ENCODE results near the gene TYR. TPM values are rescaled to one million over a fixed set of nuclear protein-coding genes. Genes with fewer than 3 reads are reported as not detected.
"Not testable (repeated sequence)": the region's sequence is repeated elsewhere in the genome, so short reads cannot be mapped to it uniquely, and the experiment has no call there.

Gene TYR
- total and polyA plus RNA-seq, 2 donors (not counting 1 experiment from before 2014, with no cell fraction given) = not detected

DNA sequence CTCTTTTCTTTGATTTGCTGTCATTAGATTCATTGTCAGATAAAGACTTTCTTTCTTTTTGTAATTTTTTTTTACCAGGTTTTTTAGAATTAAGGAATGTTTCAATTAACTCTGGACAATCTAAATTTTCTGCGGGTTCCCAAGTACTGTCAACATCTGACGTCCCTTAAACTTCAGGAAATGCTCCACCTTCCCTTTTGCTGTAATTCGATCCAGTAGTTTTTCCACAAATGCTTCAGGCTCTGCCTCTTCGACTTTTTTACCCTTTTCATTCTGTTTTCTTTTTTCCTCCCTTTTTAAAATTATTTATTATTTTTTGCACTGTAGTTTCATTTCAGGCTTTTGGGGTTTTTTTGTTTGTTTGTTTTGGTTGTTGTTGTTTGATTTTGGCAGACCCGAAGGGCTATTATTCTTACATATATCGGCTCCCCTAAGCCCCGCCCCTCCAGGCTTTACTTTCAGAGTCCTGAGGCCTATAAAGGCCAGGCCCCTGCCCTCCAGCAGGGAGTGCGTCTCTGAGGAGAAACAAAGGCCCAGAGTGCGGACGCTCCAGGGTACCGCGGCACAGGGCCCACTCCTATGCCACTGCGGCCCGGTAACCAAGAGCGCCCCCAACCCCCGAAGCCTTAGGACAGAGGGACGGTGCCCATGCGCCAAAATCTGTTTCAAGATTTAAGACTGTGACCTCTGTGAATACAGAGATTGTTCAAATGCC is 116.4 kb downstream of the TYR start:
- Histone ChIP-seq H3K27me3 (replicated peaks in 1 of 4; ENCODE audit: control extremely low read depth in 1 of 4, control insufficient read depth in 3 of 4, insufficient read depth in 4 of 4, low read length in 3 of 4) (no peaks in the 10 kb centered on the region), H3K4me1 (ENCODE audit: control insufficient read depth in 2 of 2, insufficient read depth in 2 of 2, low read length in 2 of 2) (no peaks in the 10 kb centered on the region), H3K9me3 (ENCODE audit: control extremely low read depth in 1 of 3, control insufficient read depth in 2 of 3, insufficient read depth in 1 of 3, low read length in 2 of 3) (no peaks in the 10 kb centered on the region), H2AFZ (ENCODE audit: insufficient read depth, low read depth, low read length, poor library complexity, severe bottlenecking) (no peak overlapping the region), H3K27ac (ENCODE audit: low read length in 2 of 2) (no peak overlapping the region), H3K79me2 (ENCODE audit: control insufficient read depth, insufficient read depth, low read length) (no peaks in the 10 kb centered on the region), H3K4me2 (replicated peaks; ENCODE audit: low read depth, low read length, poor library complexity, severe bottlenecking) (no peak overlapping the region), H4K20me1 (ENCODE audit: control insufficient read depth, insufficient read depth, low read length, poor library complexity, severe bottlenecking) (no peaks in the 10 kb centered on the region), H3K36me3 (replicated peaks in 1 of 2; ENCODE audit: control extremely low read depth in 1 of 2, control insufficient read depth in 1 of 2, extremely low read depth in 1 of 2, insufficient read depth in 2 of 2, low read length in 1 of 2) (no peaks in the 10 kb centered on the region), H3K4me3 (ENCODE audit: control extremely low read depth in 1 of 5, extremely low read depth in 1 of 5, insufficient read depth in 1 of 5, low read depth in 2 of 5, low read length in 4 of 5) (no peak overlapping the region), H3K9ac (ENCODE audit: low read length) (no peak overlapping the region)
- ChIA-PET POLR2A (no interaction called here), CTCF (no interaction called here)
- WGBS (ENCODE audit: insufficient coverage) = 17% methylated on average over 10 of the region's 18 CpGs
- H3K9me3 Mint-ChIP-seq (ENCODE audit: insufficient read depth) = no peaks in the 10 kb centered on the region
- H3K27me3 Mint-ChIP-seq = no peaks in the 10 kb centered on the region
- ATAC-seq (ENCODE audit: low read depth) = no peak
- H3K27ac Mint-ChIP-seq = no peak overlapping the region
- H3K4me1 Mint-ChIP-seq = no peaks in the 10 kb centered on the region
- intact Hi-C loops (cut with micrococcal nuclease) = no loop called here
- TF ChIP-seq EZH2 (IDR thresholded peaks at IDR 0.05; ENCODE audit: borderline replicate concordance, insufficient read depth, low read depth, low read length, poor library complexity, severe bottlenecking) = no peak
- TF ChIP-seq, protein P1, sequence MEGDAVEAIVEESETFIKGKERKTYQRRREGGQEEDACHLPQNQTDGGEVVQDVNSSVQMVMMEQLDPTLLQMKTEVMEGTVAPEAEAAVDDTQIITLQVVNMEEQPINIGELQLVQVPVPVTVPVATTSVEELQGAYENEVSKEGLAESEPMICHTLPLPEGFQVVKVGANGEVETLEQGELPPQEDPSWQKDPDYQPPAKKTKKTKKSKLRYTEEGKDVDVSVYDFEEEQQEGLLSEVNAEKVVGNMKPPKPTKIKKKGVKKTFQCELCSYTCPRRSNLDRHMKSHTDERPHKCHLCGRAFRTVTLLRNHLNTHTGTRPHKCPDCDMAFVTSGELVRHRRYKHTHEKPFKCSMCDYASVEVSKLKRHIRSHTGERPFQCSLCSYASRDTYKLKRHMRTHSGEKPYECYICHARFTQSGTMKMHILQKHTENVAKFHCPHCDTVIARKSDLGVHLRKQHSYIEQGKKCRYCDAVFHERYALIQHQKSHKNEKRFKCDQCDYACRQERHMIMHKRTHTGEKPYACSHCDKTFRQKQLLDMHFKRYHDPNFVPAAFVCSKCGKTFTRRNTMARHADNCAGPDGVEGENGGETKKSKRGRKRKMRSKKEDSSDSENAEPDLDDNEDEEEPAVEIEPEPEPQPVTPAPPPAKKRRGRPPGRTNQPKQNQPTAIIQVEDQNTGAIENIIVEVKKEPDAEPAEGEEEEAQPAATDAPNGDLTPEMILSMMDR (IDR thresholded peaks at IDR 0.05) = no peak
- DNase-seq = no peak
- H3K4me3 Mint-ChIP-seq = no peak overlapping the region

DNA sequence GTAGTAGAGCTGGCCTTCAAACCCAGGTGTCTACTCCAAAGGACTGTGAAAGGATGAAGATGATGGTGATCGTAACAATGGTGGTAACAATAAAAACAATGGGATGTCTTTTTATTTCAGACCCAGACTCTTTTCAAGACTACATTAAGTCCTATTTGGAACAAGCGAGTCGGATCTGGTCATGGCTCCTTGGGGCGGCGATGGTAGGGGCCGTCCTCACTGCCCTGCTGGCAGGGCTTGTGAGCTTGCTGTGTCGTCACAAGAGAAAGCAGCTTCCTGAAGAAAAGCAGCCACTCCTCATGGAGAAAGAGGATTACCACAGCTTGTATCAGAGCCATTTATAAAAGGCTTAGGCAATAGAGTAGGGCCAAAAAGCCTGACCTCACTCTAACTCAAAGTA is 117.3 kb downstream of the TYR start:
- H3K27me3 ChIP-seq (replicated peaks in 1 of 4; ENCODE audit: control extremely low read depth in 1 of 4, control insufficient read depth in 3 of 4, insufficient read depth in 4 of 4, low read length in 3 of 4); H4K20me1 ChIP-seq (ENCODE audit: control insufficient read depth, insufficient read depth, low read length, poor library complexity, severe bottlenecking); H3K27ac Mint-ChIP-seq; intact Hi-C loops (cut with micrococcal nuclease); H3K9ac ChIP-seq (ENCODE audit: low read length); H2AFZ ChIP-seq (ENCODE audit: insufficient read depth, low read depth, low read length, poor library complexity, severe bottlenecking); ATAC-seq (ENCODE audit: low read depth); H3K4me2 ChIP-seq (replicated peaks; ENCODE audit: low read depth, low read length, poor library complexity, severe bottlenecking); POLR2A ChIA-PET; H3K79me2 ChIP-seq (ENCODE audit: control insufficient read depth, insufficient read depth, low read length); CTCF ChIA-PET; H3K4me3 Mint-ChIP-seq; H3K4me3 ChIP-seq (ENCODE audit: control extremely low read depth in 1 of 5, extremely low read depth in 1 of 5, insufficient read depth in 1 of 5, low read depth in 2 of 5, low read length in 4 of 5); H3K4me1 Mint-ChIP-seq; H3K9me3 Mint-ChIP-seq (ENCODE audit: insufficient read depth); H3K27ac ChIP-seq (ENCODE audit: low read length in 2 of 2); H3K27me3 Mint-ChIP-seq; H3K9me3 ChIP-seq (ENCODE audit: control extremely low read depth in 1 of 3, control insufficient read depth in 2 of 3, insufficient read depth in 1 of 3, low read length in 2 of 3); H3K36me3 ChIP-seq (replicated peaks in 1 of 2; ENCODE audit: control extremely low read depth in 1 of 2, control insufficient read depth in 1 of 2, extremely low read depth in 1 of 2, insufficient read depth in 2 of 2, low read length in 1 of 2); DNase-seq; H3K4me1 ChIP-seq (ENCODE audit: control insufficient read depth in 2 of 2, insufficient read depth in 2 of 2, low read length in 2 of 2): not testable (repeated sequence)
- no CpG with 5 or more reads among the region's 7 CpGs for WGBS (ENCODE audit: insufficient coverage)

DNA sequence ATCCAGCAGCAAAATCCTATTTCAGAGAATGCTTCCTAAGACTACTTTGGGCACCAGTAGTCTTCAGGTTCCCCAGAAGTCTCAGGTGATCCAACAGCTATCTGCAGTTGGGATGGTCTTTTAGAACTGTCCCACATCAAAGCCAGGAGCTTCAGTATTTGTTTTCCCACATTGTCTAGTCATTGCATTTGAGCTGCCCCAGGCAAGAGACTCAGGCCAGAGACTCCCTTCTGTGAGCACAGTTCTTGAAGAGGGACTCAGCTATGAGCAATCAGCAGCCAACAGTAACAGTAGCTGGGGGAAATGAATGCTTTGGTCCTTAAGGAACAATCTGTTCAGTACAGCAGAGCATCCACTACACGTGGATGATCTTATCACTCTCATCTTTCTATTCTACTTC is 125.4 kb downstream of the TYR start:
- H3K4me1 ChIP-seq (ENCODE audit: control insufficient read depth in 2 of 2, insufficient read depth in 2 of 2, low read length in 2 of 2); H3K9me3 Mint-ChIP-seq (ENCODE audit: insufficient read depth); H3K27me3 ChIP-seq (replicated peaks in 1 of 4; ENCODE audit: control extremely low read depth in 1 of 4, control insufficient read depth in 3 of 4, insufficient read depth in 4 of 4, low read length in 3 of 4); H3K79me2 ChIP-seq (ENCODE audit: control insufficient read depth, insufficient read depth, low read length); H3K4me1 Mint-ChIP-seq; H3K9ac ChIP-seq (ENCODE audit: low read length); H3K36me3 ChIP-seq (replicated peaks in 1 of 2; ENCODE audit: control extremely low read depth in 1 of 2, control insufficient read depth in 1 of 2, extremely low read depth in 1 of 2, insufficient read depth in 2 of 2, low read length in 1 of 2); H3K27ac Mint-ChIP-seq; H4K20me1 ChIP-seq (ENCODE audit: control insufficient read depth, insufficient read depth, low read length, poor library complexity, severe bottlenecking); POLR2A ChIA-PET; H3K9me3 ChIP-seq (ENCODE audit: control extremely low read depth in 1 of 3, control insufficient read depth in 2 of 3, insufficient read depth in 1 of 3, low read length in 2 of 3); H3K27me3 Mint-ChIP-seq; H2AFZ ChIP-seq (ENCODE audit: insufficient read depth, low read depth, low read length, poor library complexity, severe bottlenecking); H3K4me3 Mint-ChIP-seq; intact Hi-C loops (cut with micrococcal nuclease); H3K4me3 ChIP-seq (ENCODE audit: control extremely low read depth in 1 of 5, extremely low read depth in 1 of 5, insufficient read depth in 1 of 5, low read depth in 2 of 5, low read length in 4 of 5); CTCF ChIA-PET; ATAC-seq (ENCODE audit: low read depth); H3K27ac ChIP-seq (ENCODE audit: low read length in 2 of 2); DNase-seq; H3K4me2 ChIP-seq (replicated peaks; ENCODE audit: low read depth, low read length, poor library complexity, severe bottlenecking): not testable (repeated sequence)
- no CpG with 5 or more reads among the region's 1 CpG for WGBS (ENCODE audit: insufficient coverage)
